ENCODE measurements around the gene ARID3A. TPM values are rescaled to one million over a fixed set of nuclear protein-coding genes. Genes with fewer than 3 reads are reported as not detected.

ARID3A gene
- total RNA-seq, 4 donors from 2014 or later: 1.3 to 22.0 (median 3.8) TPM

DNA sequence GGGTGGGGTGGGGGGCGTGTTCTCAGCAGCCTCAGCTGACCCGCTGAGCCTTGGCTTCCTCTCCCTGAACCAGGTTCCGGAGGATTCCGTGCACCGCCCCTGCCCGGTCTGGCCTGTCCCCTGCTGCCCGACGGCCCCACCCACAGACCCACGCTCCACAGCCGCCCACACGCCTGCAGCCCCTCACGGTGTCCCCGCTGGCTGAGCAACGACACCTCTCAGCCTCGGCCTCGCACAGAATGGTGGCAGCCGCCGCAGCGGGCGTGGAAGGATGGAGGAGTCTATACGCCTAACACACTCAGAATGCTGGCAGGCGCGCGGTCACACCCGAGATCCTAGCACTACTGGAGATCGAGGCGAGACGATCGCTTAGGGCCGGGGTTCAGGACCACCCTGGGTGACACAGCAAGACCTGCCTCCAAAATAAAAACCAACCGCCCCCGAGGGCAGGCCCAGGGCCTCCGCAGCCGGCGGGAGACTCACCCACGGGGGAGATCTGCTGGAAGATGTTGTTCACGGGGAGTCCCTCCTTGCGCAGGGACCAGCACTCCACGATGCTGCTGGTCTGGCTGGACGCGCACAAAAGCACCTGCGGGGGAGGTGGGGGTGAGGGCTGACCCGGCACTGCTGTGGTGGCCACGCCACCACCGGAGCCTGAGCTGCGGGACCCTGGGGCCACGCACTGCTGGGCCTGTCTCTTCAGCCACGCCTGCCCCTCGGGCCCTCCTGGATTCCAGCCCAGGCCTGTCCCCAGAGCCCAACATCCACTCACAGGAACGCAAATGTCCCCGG, 41.2 kb upstream of the ARID3A start:
- TF ChIP-seq POLR2A (IDR thresholded peaks at IDR 0.05): no peak
- TF ChIP-seq, protein P1, sequence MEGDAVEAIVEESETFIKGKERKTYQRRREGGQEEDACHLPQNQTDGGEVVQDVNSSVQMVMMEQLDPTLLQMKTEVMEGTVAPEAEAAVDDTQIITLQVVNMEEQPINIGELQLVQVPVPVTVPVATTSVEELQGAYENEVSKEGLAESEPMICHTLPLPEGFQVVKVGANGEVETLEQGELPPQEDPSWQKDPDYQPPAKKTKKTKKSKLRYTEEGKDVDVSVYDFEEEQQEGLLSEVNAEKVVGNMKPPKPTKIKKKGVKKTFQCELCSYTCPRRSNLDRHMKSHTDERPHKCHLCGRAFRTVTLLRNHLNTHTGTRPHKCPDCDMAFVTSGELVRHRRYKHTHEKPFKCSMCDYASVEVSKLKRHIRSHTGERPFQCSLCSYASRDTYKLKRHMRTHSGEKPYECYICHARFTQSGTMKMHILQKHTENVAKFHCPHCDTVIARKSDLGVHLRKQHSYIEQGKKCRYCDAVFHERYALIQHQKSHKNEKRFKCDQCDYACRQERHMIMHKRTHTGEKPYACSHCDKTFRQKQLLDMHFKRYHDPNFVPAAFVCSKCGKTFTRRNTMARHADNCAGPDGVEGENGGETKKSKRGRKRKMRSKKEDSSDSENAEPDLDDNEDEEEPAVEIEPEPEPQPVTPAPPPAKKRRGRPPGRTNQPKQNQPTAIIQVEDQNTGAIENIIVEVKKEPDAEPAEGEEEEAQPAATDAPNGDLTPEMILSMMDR (IDR thresholded peaks at IDR 0.05): no peak
- intact Hi-C loops (cut with DNase I; ENCODE audit: low total_unique reads): no loop called here
- no peaks in the 10 kb centered on the region for H3K36me3 ChIP-seq

DNA sequence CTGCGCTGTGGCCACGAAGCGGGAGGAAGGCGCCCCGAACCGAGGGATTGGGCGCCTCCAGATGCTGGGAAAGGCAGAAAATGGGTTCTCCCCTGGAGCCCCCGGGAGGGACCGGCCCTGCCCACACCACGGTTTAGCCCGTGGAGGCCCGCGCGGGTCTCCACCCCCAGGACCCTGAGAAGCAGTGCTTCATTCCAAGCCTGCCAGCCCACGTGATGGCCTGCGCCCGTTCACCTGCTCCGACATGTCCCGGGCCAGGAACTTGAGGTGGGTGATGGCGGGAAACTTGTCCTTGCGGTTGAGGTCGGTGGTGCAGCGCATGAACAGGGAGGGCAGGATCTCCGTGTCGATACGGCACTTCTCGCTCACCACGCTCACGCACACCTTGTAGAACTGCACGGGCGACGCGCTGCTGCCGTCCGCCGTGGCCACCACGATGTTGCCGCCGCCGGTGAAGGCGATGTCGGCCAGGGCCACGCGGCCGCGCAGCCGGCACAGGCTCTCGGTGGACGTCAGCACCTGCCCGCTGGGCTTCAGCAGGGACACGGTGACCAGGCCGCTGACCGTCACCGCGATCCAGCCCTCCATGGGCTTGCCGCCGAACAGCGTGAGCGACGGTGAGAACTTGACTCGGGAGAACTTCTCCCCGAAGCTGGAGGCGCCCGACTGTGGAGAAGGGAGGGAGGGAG, 40.2 kb upstream of the ARID3A start:
- TF ChIP-seq, protein P1 (IDR thresholded peaks at IDR 0.05): no peak
- no peak for TF ChIP-seq POLR2A (IDR thresholded peaks at IDR 0.05)
- no peak for DNase-seq
- H3K9me3 ChIP-seq: no peaks in the 10 kb centered on the region
- no peak overlapping the region for H3K27ac ChIP-seq
- no peaks in the 10 kb centered on the region for H3K27me3 ChIP-seq
- no peak overlapping the region for H3K4me3 ChIP-seq
- H3K36me3 ChIP-seq: no peaks in the 10 kb centered on the region
- no peaks in the 10 kb centered on the region for H3K4me1 ChIP-seq
- intact Hi-C loops (cut with DNase I; ENCODE audit: low total_unique reads): no loop called here

More for the DNA sequence above, 41.2 kb upstream of the ARID3A start:
- H3K4me1 ChIP-seq: no peaks in the 10 kb centered on the region
- no peak overlapping the region for H3K4me3 ChIP-seq
- H3K27ac ChIP-seq: no peak overlapping the region
- H3K9me3 ChIP-seq: no peaks in the 10 kb centered on the region
- no peaks in the 10 kb centered on the region for H3K27me3 ChIP-seq
- DNase-seq: no peak

DNA sequence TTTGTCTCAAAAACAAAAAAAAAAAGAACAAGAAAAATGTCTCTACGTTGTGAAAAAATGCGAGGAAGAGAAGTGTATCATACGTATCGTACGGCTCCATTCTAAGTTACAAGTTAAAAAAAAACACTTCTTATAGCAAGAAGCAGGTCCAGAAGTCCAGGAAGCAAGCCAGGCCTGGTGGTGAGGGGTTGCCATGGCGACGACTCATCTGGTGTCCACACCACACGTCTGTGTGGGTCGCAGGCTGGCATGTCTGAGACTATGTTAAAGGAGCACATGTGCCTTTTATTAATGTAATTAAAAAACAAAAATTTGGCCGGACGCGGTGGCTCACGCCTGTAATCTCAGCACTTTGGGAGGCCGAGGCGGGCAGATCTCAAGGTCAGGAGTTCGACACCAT, 38.8 kb upstream of the ARID3A start:
- TF ChIP-seq POLR2A (IDR thresholded peaks at IDR 0.05): no peak
- TF ChIP-seq, protein P1 (IDR thresholded peaks at IDR 0.05): no peak
- no peaks in the 10 kb centered on the region for H3K4me1 ChIP-seq
- no peaks in the 10 kb centered on the region for H3K9me3 ChIP-seq
- no peaks in the 10 kb centered on the region for H3K27me3 ChIP-seq
- no peak overlapping the region for H3K4me3 ChIP-seq
- H3K27ac ChIP-seq: no peak overlapping the region
- intact Hi-C loops (cut with DNase I; ENCODE audit: low total_unique reads): no loop called here
- no peak for DNase-seq
- H3K36me3 ChIP-seq: no peaks in the 10 kb centered on the region

GRCh38 chr19:887599-887998, 38.2 kb upstream of the ARID3A start:
- no peak overlapping the region for H3K27ac ChIP-seq
- H3K27me3 ChIP-seq: no peaks in the 10 kb centered on the region
- H3K9me3 ChIP-seq: no peaks in the 10 kb centered on the region
- intact Hi-C loops (cut with DNase I; ENCODE audit: low total_unique reads): no loop called here
- no peaks in the 10 kb centered on the region for H3K4me1 ChIP-seq
- H3K36me3 ChIP-seq: no peaks in the 10 kb centered on the region
- no peak overlapping the region for H3K4me3 ChIP-seq
- TF ChIP-seq, protein P1 (IDR thresholded peaks at IDR 0.05): no peak
- no peak for TF ChIP-seq POLR2A (IDR thresholded peaks at IDR 0.05)
- no peak for DNase-seq

Measured in uterus (tissue), 4 donors.